GM19452 (cell line): ENCODE results near the gene TASP1.
"Not testable (repeated sequence)": the region's sequence is repeated elsewhere in the genome, so short reads cannot be mapped to it uniquely, and the experiment has no call there.

Source experiments
- ATAC-seq: cut with Tn5 transposase; IDR thresholded peaks from one replicate; pipeline ENCODE4 v1.9.1; 2021; ENCODE audit not compliant: unreplicated experiment

The TASP1 gene

GRCh38 chr20:13638496-13639149, at the start of gene TASP1:
TASP1 (minus strand) TSS chr20:13638932; CDS start chr20:13630078, 8,854 bp downstream.
- peak; percentile 100 for ATAC-seq

- ATAC-seq = no peak
Observed at GRCh38 chr20:13687815-13688214, 49.1 kb upstream of the TASP1 start.

GRCh38 chr20:13685623-13686022, 46.9 kb upstream of the TASP1 start:
- no peak for ATAC-seq

GRCh38 chr20:13684566-13685222, 46.0 kb upstream of the TASP1 start:
- ATAC-seq = peak; percentile 76

- ATAC-seq = no peak
Observed at GRCh38 chr20:13683833-13684232, 45.1 kb upstream of the TASP1 start.

GRCh38 chr20:13681248-13682125, 42.8 kb upstream of the TASP1 start:
- no peak for ATAC-seq

GRCh38 chr20:13678944-13679343, 40.2 kb upstream of the TASP1 start:
- ATAC-seq = no peak

GRCh38 chr20:13677241-13677640, 38.5 kb upstream of the TASP1 start:
- ATAC-seq = no peak

GRCh38 chr20:13676682-13677081, 38.0 kb upstream of the TASP1 start:
- ATAC-seq = no peak

GRCh38 chr20:13672690-13673089, 34.0 kb upstream of the TASP1 start:
- no peak for ATAC-seq

- no peak for ATAC-seq
Observed at GRCh38 chr20:13671916-13672378, 33.2 kb upstream of the TASP1 start.

- ATAC-seq = no peak
Observed at GRCh38 chr20:13671512-13671911, 32.8 kb upstream of the TASP1 start.

GRCh38 chr20:13670160-13670559, 31.4 kb upstream of the TASP1 start:
- no peak for ATAC-seq

GRCh38 chr20:13665709-13666395, 27.1 kb upstream of the TASP1 start:
- no peak for ATAC-seq

- ATAC-seq = no peak
Observed at GRCh38 chr20:13661070-13661685, 22.4 kb upstream of the TASP1 start.

- peak; percentile 97 for ATAC-seq
Observed at GRCh38 chr20:13659288-13659687, 20.6 kb upstream of the TASP1 start.

GRCh38 chr20:13658060-13658459, 19.3 kb upstream of the TASP1 start:
- not testable (repeated sequence) for ATAC-seq

GRCh38 chr20:13656721-13657368, 18.1 kb upstream of the TASP1 start:
- ATAC-seq = no peak

- no peak for ATAC-seq
Observed at GRCh38 chr20:13654463-13655023, 15.8 kb upstream of the TASP1 start.

- no peak for ATAC-seq
Observed at GRCh38 chr20:13650474-13650873, 11.7 kb upstream of the TASP1 start.
